ENCODE measurements around the gene TEX44.

GRCh38 chr2:231554748-231555545 lies 37.7 kb upstream of the TEX44 start:
- TF ChIP-seq CTCF (IDR thresholded peaks at IDR 0.05), result no peak
- TF ChIP-seq EP300 (IDR thresholded peaks at IDR 0.05), result no peak
